Measurements from ENCODE around the gene SUMO4.

DNA sequence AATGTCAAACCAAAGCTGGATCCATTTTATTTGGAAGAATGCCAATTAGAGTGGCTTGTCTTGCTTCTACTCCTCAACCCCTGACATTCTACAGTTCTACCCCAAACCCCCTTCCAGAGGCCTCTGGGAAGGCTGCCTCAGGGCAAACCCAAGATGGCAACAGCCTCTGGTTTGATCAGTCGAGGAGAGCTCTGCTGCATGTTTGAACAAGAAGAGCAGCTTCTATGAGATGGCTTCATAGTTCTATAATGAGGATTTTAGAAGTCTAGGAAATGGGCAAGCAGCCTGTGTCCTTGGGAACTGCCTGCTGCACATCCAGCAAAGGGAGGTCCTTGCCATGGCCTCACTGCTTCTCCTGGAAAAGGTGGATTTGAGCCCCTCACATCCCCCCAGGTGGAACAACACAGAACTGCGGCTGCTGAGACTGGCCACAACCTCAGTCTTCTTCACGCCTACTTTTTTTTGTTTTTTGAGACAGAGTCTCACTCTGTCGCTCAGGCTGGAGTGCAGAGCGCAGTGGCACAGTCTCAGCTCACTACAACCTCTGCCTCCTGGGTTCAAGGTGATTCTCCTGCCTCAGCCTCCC, 46.8 kb downstream of the SUMO4 start:
- TF ChIP-seq, protein P1, sequence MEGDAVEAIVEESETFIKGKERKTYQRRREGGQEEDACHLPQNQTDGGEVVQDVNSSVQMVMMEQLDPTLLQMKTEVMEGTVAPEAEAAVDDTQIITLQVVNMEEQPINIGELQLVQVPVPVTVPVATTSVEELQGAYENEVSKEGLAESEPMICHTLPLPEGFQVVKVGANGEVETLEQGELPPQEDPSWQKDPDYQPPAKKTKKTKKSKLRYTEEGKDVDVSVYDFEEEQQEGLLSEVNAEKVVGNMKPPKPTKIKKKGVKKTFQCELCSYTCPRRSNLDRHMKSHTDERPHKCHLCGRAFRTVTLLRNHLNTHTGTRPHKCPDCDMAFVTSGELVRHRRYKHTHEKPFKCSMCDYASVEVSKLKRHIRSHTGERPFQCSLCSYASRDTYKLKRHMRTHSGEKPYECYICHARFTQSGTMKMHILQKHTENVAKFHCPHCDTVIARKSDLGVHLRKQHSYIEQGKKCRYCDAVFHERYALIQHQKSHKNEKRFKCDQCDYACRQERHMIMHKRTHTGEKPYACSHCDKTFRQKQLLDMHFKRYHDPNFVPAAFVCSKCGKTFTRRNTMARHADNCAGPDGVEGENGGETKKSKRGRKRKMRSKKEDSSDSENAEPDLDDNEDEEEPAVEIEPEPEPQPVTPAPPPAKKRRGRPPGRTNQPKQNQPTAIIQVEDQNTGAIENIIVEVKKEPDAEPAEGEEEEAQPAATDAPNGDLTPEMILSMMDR (IDR thresholded peaks at IDR 0.05) = peak; percentile 11
- TF ChIP-seq EZH2 (IDR thresholded peaks at IDR 0.05) = no peak

Data from neural progenitor cell (in vitro differentiated cells).